GM12873 (cell line): ENCODE measurements around the gene ARHGAP5.

ENCODE experiments used
- CTCF ChIP-seq: IDR thresholded peaks from 2 replicates; pipeline ENCODE4 v1.5.1; 2012; ENCODE audit warnings: low read depth, mild to moderate bottlenecking, moderate library complexity, low read length, control low read depth; ENCODE audit not compliant: insufficient read depth; ENCODE audit errors: missing control alignments

The ARHGAP5 gene

GRCh38 chr14:32083789-32084188, 6.7 kb downstream of the ARHGAP5 start:
- TF ChIP-seq CTCF = no peak

- TF ChIP-seq CTCF = no peak
Observed at GRCh38 chr14:32085182-32085844, 8.2 kb downstream of the ARHGAP5 start.

GRCh38 chr14:32085845-32086383, 8.8 kb downstream of the ARHGAP5 start:
- TF ChIP-seq CTCF = no peak

GRCh38 chr14:32087173-32087861, 10.2 kb downstream of the ARHGAP5 start:
- TF ChIP-seq CTCF = no peak

GRCh38 chr14:32087907-32088306, 10.8 kb downstream of the ARHGAP5 start:
- TF ChIP-seq CTCF = no peak

GRCh38 chr14:32090686-32091085, 13.6 kb downstream of the ARHGAP5 start:
- no peak for TF ChIP-seq CTCF

GRCh38 chr14:32099473-32099872, 22.4 kb downstream of the ARHGAP5 start:
- no peak for TF ChIP-seq CTCF
